GM03348 (cell line): Measurements from ENCODE around the gene ADAMTS14.
A peak's percentile ranks its signal among the peaks of the same experiment; 100 is the strongest.

ENCODE experiments used
- DNase-seq: peaks from one replicate; pipeline ENCODE4 v3.0.0; 2012; ENCODE audit warnings: low spot score

Gene ADAMTS14

GRCh38 chr10:70735161-70735560 is 62.9 kb downstream of the ADAMTS14 start:
- no peak for DNase-seq

- no peak for DNase-seq
These were observed 64.2 kb downstream of the ADAMTS14 start for GRCh38 chr10:70736525-70736924.

GRCh38 chr10:70737250-70737649 is 64.9 kb downstream of the ADAMTS14 start:
- no peak for DNase-seq

GRCh38 chr10:70738006-70738760 is 65.9 kb downstream of the ADAMTS14 start:
- DNase-seq, result no peak

GRCh38 chr10:70738761-70739121 is 66.4 kb downstream of the ADAMTS14 start:
- no peak for DNase-seq

GRCh38 chr10:70740406-70741288 is 68.3 kb downstream of the ADAMTS14 start:
- DNase-seq, result no peak

- DNase-seq, result peak; percentile 90
These were observed 70.5 kb downstream of the ADAMTS14 start for GRCh38 chr10:70742537-70743429.

GRCh38 chr10:70743430-70743788 is 71.1 kb downstream of the ADAMTS14 start:
- no peak for DNase-seq

- no peak for DNase-seq
These were observed 71.6 kb downstream of the ADAMTS14 start for GRCh38 chr10:70743879-70744278.

GRCh38 chr10:70744617-70745143 is 72.4 kb downstream of the ADAMTS14 start:
- DNase-seq, result no peak

- DNase-seq, result no peak
These were observed 73.2 kb downstream of the ADAMTS14 start for GRCh38 chr10:70745555-70745954.

GRCh38 chr10:70747192-70747965 is 75.1 kb downstream of the ADAMTS14 start:
- DNase-seq, result no peak

- no peak for DNase-seq
These were observed 76.0 kb downstream of the ADAMTS14 start for GRCh38 chr10:70748305-70748704.

- no peak for DNase-seq
These were observed 76.7 kb downstream of the ADAMTS14 start for GRCh38 chr10:70748801-70749573.

- no peak for DNase-seq
These were observed 77.5 kb downstream of the ADAMTS14 start for GRCh38 chr10:70749756-70750155.

GRCh38 chr10:70750156-70750703 is 77.9 kb downstream of the ADAMTS14 start:
- DNase-seq, result no peak

- DNase-seq, result no peak
These were observed 79.0 kb downstream of the ADAMTS14 start for GRCh38 chr10:70751356-70751755.

- DNase-seq, result no peak
These were observed 79.7 kb downstream of the ADAMTS14 start for GRCh38 chr10:70751991-70752390.

GRCh38 chr10:70752571-70752970 is 80.3 kb downstream of the ADAMTS14 start:
- DNase-seq, result no peak

GRCh38 chr10:70753026-70753663 is 80.8 kb downstream of the ADAMTS14 start:
- no peak for DNase-seq
